ENCODE results near the gene FTL.

Gene FTL

GRCh38 chr19:48965806-48966540 lies 864 bp downstream of the FTL start:
- no peak for DNase-seq (ENCODE audit: low read depth, low spot score)

- no peak for DNase-seq (ENCODE audit: low read depth, low spot score)
Observed at GRCh38 chr19:48966541-48967345, 1.6 kb downstream of the FTL start.

- no peak for DNase-seq (ENCODE audit: low read depth, low spot score)
Observed at GRCh38 chr19:48967346-48968178, 2.5 kb downstream of the FTL start.

GRCh38 chr19:48968179-48968661 lies 3.1 kb downstream of the FTL start:
- no peak for DNase-seq (ENCODE audit: low read depth, low spot score)

- DNase-seq (ENCODE audit: low read depth, low spot score) = no peak
Observed at GRCh38 chr19:48968813-48969218, 3.7 kb downstream of the FTL start.

- no peak for DNase-seq (ENCODE audit: low read depth, low spot score)
Observed at GRCh38 chr19:48969276-48970138, 4.4 kb downstream of the FTL start.

GRCh38 chr19:48970139-48970766 lies 5.1 kb downstream of the FTL start:
- DNase-seq (ENCODE audit: low read depth, low spot score) = no peak

- no peak for DNase-seq (ENCODE audit: low read depth, low spot score)
Observed at GRCh38 chr19:48970923-48971395, 5.8 kb downstream of the FTL start.

GRCh38 chr19:48975947-48976847 lies 11.1 kb downstream of the FTL start:
- no peak for DNase-seq (ENCODE audit: low read depth, low spot score)

- no peak for DNase-seq (ENCODE audit: low read depth, low spot score)
Observed at GRCh38 chr19:48977061-48977460, 12.0 kb downstream of the FTL start.

- no peak for DNase-seq (ENCODE audit: low read depth, low spot score)
Observed at GRCh38 chr19:48982280-48982679, 17.2 kb downstream of the FTL start.

GRCh38 chr19:48985711-48986110 lies 20.6 kb downstream of the FTL start:
- no peak for DNase-seq (ENCODE audit: low read depth, low spot score)

GRCh38 chr19:48986211-48986610 lies 21.1 kb downstream of the FTL start:
- DNase-seq (ENCODE audit: low read depth, low spot score) = no peak

GRCh38 chr19:48987323-48987722 lies 22.2 kb downstream of the FTL start:
- DNase-seq (ENCODE audit: low read depth, low spot score) = no peak

- no peak for DNase-seq (ENCODE audit: low read depth, low spot score)
Observed at GRCh38 chr19:48988286-48988685, 23.2 kb downstream of the FTL start.

- DNase-seq (ENCODE audit: low read depth, low spot score) = no peak
Observed at GRCh38 chr19:48988860-48989259, 23.8 kb downstream of the FTL start.

- no peak for DNase-seq (ENCODE audit: low read depth, low spot score)
Observed at GRCh38 chr19:48989701-48990291, 24.7 kb downstream of the FTL start.

GRCh38 chr19:48990400-48990799 lies 25.3 kb downstream of the FTL start:
- DNase-seq (ENCODE audit: low read depth, low spot score) = no peak

- no peak for DNase-seq (ENCODE audit: low read depth, low spot score)
Observed at GRCh38 chr19:48991011-48991609, 26.0 kb downstream of the FTL start.
